Neutrophil (primary cell): ENCODE data around the gene FRMD5.

Experiments
- H3K27ac ChIP-seq: fragments of 200-600 bp; sonication (generic); 2 replicates; pipeline ENCODE4 v1.5.1; 2016; ENCODE audit warnings: mild to moderate bottlenecking, moderate library complexity
- H3K27me3 ChIP-seq: fragments of 200-600 bp; sonication (generic); 2 replicates; pipeline ENCODE4 v1.6.0; 2016; ENCODE audit warnings: mild to moderate bottlenecking
- H3K36me3 ChIP-seq: fragments of 200-600 bp; sonication (generic); 2 replicates; pipeline ENCODE4 v1.5.1; 2017
- H3K4me1 ChIP-seq, 2 experiments: fragments of 200-600 bp in 1 of 2; sonication (generic) in 1 of 2; 1 replicate in 1 of 2; 2 replicates in 1 of 2; pipeline versions ENCODE4 v1.5.1 to v1.6.1; 2013 to 2016; ENCODE audit warnings: low read depth in 1 of 2, low read length in 1 of 2, mild to moderate bottlenecking in 1 of 2, moderate library complexity in 1 of 2; ENCODE audit not compliant: control insufficient read depth in 1 of 2, insufficient read depth in 1 of 2
- H3K4me3 ChIP-seq, 2 experiments: fragments of 200-600 bp in 1 of 2; sonication (generic) in 1 of 2; 1 replicate in 1 of 2; 2 replicates in 1 of 2; pipeline ENCODE4 v1.5.1; 2013 to 2016; ENCODE audit warnings: low read depth in 1 of 2, low read length in 1 of 2, mild to moderate bottlenecking in 1 of 2, moderate library complexity in 1 of 2
- H3K9me3 ChIP-seq: fragments of 200-600 bp; sonication (generic); 2 replicates; pipeline ENCODE4 v1.5.1; 2016
- CTCF ChIP-seq: fragments of 200-600 bp; sonication (generic); IDR thresholded peaks from 2 replicates; pipeline ENCODE4 v1.5.1; 2016; ENCODE audit warnings: antibody characterized with exemption

Gene FRMD5

GRCh38 chr15:44082558-44083157 is 112.4 kb downstream of the FRMD5 start:
- peaks cover 35% of the 10 kb centered on the region for H3K27me3 ChIP-seq
- no peaks in the 10 kb centered on the region for H3K9me3 ChIP-seq
- no peak overlapping the region for H3K27ac ChIP-seq
- no peak for TF ChIP-seq CTCF
- H3K4me3 ChIP-seq = no peak overlapping the region
- no peaks in the 10 kb centered on the region for H3K4me1 ChIP-seq
- H3K36me3 ChIP-seq = no peaks in the 10 kb centered on the region

- TF ChIP-seq CTCF = no peak
- Histone ChIP-seq H3K4me3 (no peak overlapping the region), H3K27ac (no peak overlapping the region)
Measured at GRCh38 chr15:44081026-44082013, 113.8 kb downstream of the FRMD5 start.

GRCh38 chr15:44075535-44075934 is 119.5 kb downstream of the FRMD5 start:
- Histone ChIP-seq H3K9me3 (no peaks in the 10 kb centered on the region), H3K36me3 (no peaks in the 10 kb centered on the region), H3K27ac (no peak overlapping the region), H3K4me3 (no peak overlapping the region), H3K27me3 (peaks cover 16% of the 10 kb centered on the region), H3K4me1 (no peaks in the 10 kb centered on the region)
- TF ChIP-seq CTCF = no peak

More at GRCh38 chr15:44081026-44082013, 113.8 kb downstream of the FRMD5 start:
- Histone ChIP-seq H3K36me3 (no peaks in the 10 kb centered on the region), H3K4me1 (no peaks in the 10 kb centered on the region), H3K27me3 (peaks cover 35% of the 10 kb centered on the region), H3K9me3 (no peaks in the 10 kb centered on the region)

GRCh38 chr15:44069489-44069888 is 125.6 kb downstream of the FRMD5 start:
- H3K4me3 ChIP-seq = no peak overlapping the region
- no peaks in the 10 kb centered on the region for H3K9me3 ChIP-seq
- H3K27ac ChIP-seq = no peak overlapping the region
- H3K4me1 ChIP-seq = no peaks in the 10 kb centered on the region
- H3K27me3 ChIP-seq = peaks cover 36% of the 10 kb centered on the region
- no peak for TF ChIP-seq CTCF
- H3K36me3 ChIP-seq = no peaks in the 10 kb centered on the region

GRCh38 chr15:44068347-44068746 is 126.7 kb downstream of the FRMD5 start:
- Histone ChIP-seq H3K27ac (no peak overlapping the region), H3K27me3 (peaks cover 38% of the 10 kb centered on the region), H3K4me1 (no peaks in the 10 kb centered on the region), H3K9me3 (no peaks in the 10 kb centered on the region), H3K4me3 (no peak overlapping the region), H3K36me3 (no peaks in the 10 kb centered on the region)
- TF ChIP-seq CTCF = no peak
